Measurements from ENCODE around the gene TASP1.

TASP1 gene

GRCh38 chr20:13395232-13395631, 243.5 kb downstream of the TASP1 start:
- Histone ChIP-seq H3K79me2 (ENCODE audit: insufficient read depth, low read length) (peaks cover 39% of the 10 kb centered on the region), H3K4me1 (ENCODE audit: insufficient read depth, low read length) (no peaks in the 10 kb centered on the region), H3K4me2 (ENCODE audit: insufficient read depth, low read length) (no peak overlapping the region), H3K36me3 (ENCODE audit: insufficient read depth, low read length) (peaks cover 89% of the 10 kb centered on the region), H3K9ac (ENCODE audit: low read depth, low read length) (no peak overlapping the region), H3K4me3 (ENCODE audit: low read depth in 1 of 2, low read length in 2 of 2) (no peak overlapping the region), H2AFZ (ENCODE audit: low read depth, low read length) (no peak overlapping the region), H3K27me3 (ENCODE audit: insufficient read depth, low read length, poor library complexity) (no peaks in the 10 kb centered on the region), H3K27ac (ENCODE audit: low read length) (0 out of 2 replicates have a peak overlapping the region, but pooled peaks have one; percentile 41), H3K9me3 (ENCODE audit: insufficient read depth, low read length, severe bottlenecking) (no peaks in the 10 kb centered on the region), H4K20me1 (ENCODE audit: insufficient read depth, low read length) (no peaks in the 10 kb centered on the region)
- TF ChIP-seq CTCF (IDR thresholded peaks at IDR 0.05; ENCODE audit: borderline replicate concordance, extremely low read depth, low read length, poor library complexity, severe bottlenecking), result no peak
- TF ChIP-seq EZH2 (IDR thresholded peaks at IDR 0.05; ENCODE audit: borderline replicate concordance, low read depth, low read length, severe bottlenecking), result no peak
- DNase-seq (no peak), ATAC-seq (ENCODE audit: insufficient read depth, low read depth) (no peak)

GRCh38 chr20:13392391-13392790, 246.3 kb downstream of the TASP1 start:
- Histone ChIP-seq H3K4me1 (ENCODE audit: insufficient read depth, low read length) (no peaks in the 10 kb centered on the region), H3K4me2 (ENCODE audit: insufficient read depth, low read length) (no peak overlapping the region), H3K9ac (ENCODE audit: low read depth, low read length) (no peak overlapping the region), H3K9me3 (ENCODE audit: insufficient read depth, low read length, severe bottlenecking) (no peaks in the 10 kb centered on the region), H2AFZ (ENCODE audit: low read depth, low read length) (no peak overlapping the region), H3K79me2 (ENCODE audit: insufficient read depth, low read length) (peaks cover 24% of the 10 kb centered on the region), H4K20me1 (ENCODE audit: insufficient read depth, low read length) (no peaks in the 10 kb centered on the region), H3K27me3 (ENCODE audit: insufficient read depth, low read length, poor library complexity) (no peaks in the 10 kb centered on the region), H3K36me3 (ENCODE audit: insufficient read depth, low read length) (peaks cover 90% of the 10 kb centered on the region), H3K27ac (ENCODE audit: low read length) (no peak overlapping the region), H3K4me3 (ENCODE audit: low read depth in 1 of 2, low read length in 2 of 2) (no peak overlapping the region)
- no peak for TF ChIP-seq EZH2 (IDR thresholded peaks at IDR 0.05; ENCODE audit: borderline replicate concordance, low read depth, low read length, severe bottlenecking)
- TF ChIP-seq CTCF (IDR thresholded peaks at IDR 0.05; ENCODE audit: borderline replicate concordance, extremely low read depth, low read length, poor library complexity, severe bottlenecking), result no peak
- ATAC-seq (ENCODE audit: insufficient read depth, low read depth) (no peak), DNase-seq (no peak)

GRCh38 chr20:13389115-13389514, 249.6 kb downstream of the TASP1 start:
- H3K27ac ChIP-seq (ENCODE audit: low read length), result no peak overlapping the region
- H3K4me3 ChIP-seq (ENCODE audit: low read depth in 1 of 2, low read length in 2 of 2), result no peak overlapping the region
- no peak overlapping the region for H2AFZ ChIP-seq (ENCODE audit: low read depth, low read length)
- peaks cover 10% of the 10 kb centered on the region; the same call in 1 of the 2 replicates for H3K79me2 ChIP-seq (ENCODE audit: insufficient read depth, low read length)
- H3K9me3 ChIP-seq (ENCODE audit: insufficient read depth, low read length, severe bottlenecking), result no peaks in the 10 kb centered on the region
- DNase-seq, result no peak
- H3K4me1 ChIP-seq (ENCODE audit: insufficient read depth, low read length), result no peaks in the 10 kb centered on the region
- no peaks in the 10 kb centered on the region for H3K27me3 ChIP-seq (ENCODE audit: insufficient read depth, low read length, poor library complexity)
- H4K20me1 ChIP-seq (ENCODE audit: insufficient read depth, low read length), result no peaks in the 10 kb centered on the region
- TF ChIP-seq CTCF (IDR thresholded peaks at IDR 0.05; ENCODE audit: borderline replicate concordance, extremely low read depth, low read length, poor library complexity, severe bottlenecking) (no peak), EZH2 (IDR thresholded peaks at IDR 0.05; ENCODE audit: borderline replicate concordance, low read depth, low read length, severe bottlenecking) (no peak)
- no peak overlapping the region for H3K9ac ChIP-seq (ENCODE audit: low read depth, low read length)
- H3K4me2 ChIP-seq (ENCODE audit: insufficient read depth, low read length), result no peak overlapping the region
- peaks cover 94% of the 10 kb centered on the region for H3K36me3 ChIP-seq (ENCODE audit: insufficient read depth, low read length)
- ATAC-seq (ENCODE audit: insufficient read depth, low read depth), result no peak

GRCh38 chr20:13384132-13384531, 254.6 kb downstream of the TASP1 start:
- H3K9ac ChIP-seq (ENCODE audit: low read depth, low read length), result no peak overlapping the region
- no peaks in the 10 kb centered on the region for H3K4me1 ChIP-seq (ENCODE audit: insufficient read depth, low read length)
- TF ChIP-seq EZH2 (IDR thresholded peaks at IDR 0.05; ENCODE audit: borderline replicate concordance, low read depth, low read length, severe bottlenecking) (no peak), CTCF (IDR thresholded peaks at IDR 0.05; ENCODE audit: borderline replicate concordance, extremely low read depth, low read length, poor library complexity, severe bottlenecking) (no peak)
- no peak overlapping the region for H3K27ac ChIP-seq (ENCODE audit: low read length)
- DNase-seq, result no peak
- no peaks in the 10 kb centered on the region for H4K20me1 ChIP-seq (ENCODE audit: insufficient read depth, low read length)
- no peak for ATAC-seq (ENCODE audit: insufficient read depth, low read depth)
- H3K9me3 ChIP-seq (ENCODE audit: insufficient read depth, low read length, severe bottlenecking), result peaks cover 25% of the 10 kb centered on the region
- peaks cover 84% of the 10 kb centered on the region for H3K36me3 ChIP-seq (ENCODE audit: insufficient read depth, low read length)
- H3K79me2 ChIP-seq (ENCODE audit: insufficient read depth, low read length), result no peaks in the 10 kb centered on the region
- no peak overlapping the region for H2AFZ ChIP-seq (ENCODE audit: low read depth, low read length)
- no peaks in the 10 kb centered on the region for H3K27me3 ChIP-seq (ENCODE audit: insufficient read depth, low read length, poor library complexity)
- H3K4me3 ChIP-seq (ENCODE audit: low read depth in 1 of 2, low read length in 2 of 2), result no peak overlapping the region
- no peak overlapping the region for H3K4me2 ChIP-seq (ENCODE audit: insufficient read depth, low read length)

All from DND-41 (cell line).